Astrocyte (in vitro differentiated cells and primary cell): Measurements from ENCODE around the gene IL21R.

Source experiments
- CTCF ChIP-seq: IDR thresholded peaks from 2 replicates; pipeline ENCODE4 v1.5.1; 2011; ENCODE audit warnings: low read depth, mild to moderate bottlenecking, inconsistent platforms, low read length, moderate library complexity; ENCODE audit not compliant: insufficient read depth
- EZH2 ChIP-seq: IDR thresholded peaks from 2 replicates; pipeline ENCODE4 v1.6.1; 2012; ENCODE audit warnings: mild to moderate bottlenecking, low read length, inconsistent platforms; ENCODE audit not compliant: insufficient read depth

- TF ChIP-seq CTCF, result no peak
- no peak for TF ChIP-seq EZH2
Observed at GRCh38 chr16:27489906-27490305, 87.9 kb downstream of the IL21R start.
